HG02678 (cell line): ENCODE data around the gene CD300LD.

Experiments used
- ATAC-seq: cut with Tn5 transposase; IDR thresholded peaks from one replicate; pipeline ENCODE4 v1.9.1; 2021; ENCODE audit warnings: mild to moderate bottlenecking, moderate library complexity; ENCODE audit not compliant: unreplicated experiment

The CD300LD gene

DNA sequence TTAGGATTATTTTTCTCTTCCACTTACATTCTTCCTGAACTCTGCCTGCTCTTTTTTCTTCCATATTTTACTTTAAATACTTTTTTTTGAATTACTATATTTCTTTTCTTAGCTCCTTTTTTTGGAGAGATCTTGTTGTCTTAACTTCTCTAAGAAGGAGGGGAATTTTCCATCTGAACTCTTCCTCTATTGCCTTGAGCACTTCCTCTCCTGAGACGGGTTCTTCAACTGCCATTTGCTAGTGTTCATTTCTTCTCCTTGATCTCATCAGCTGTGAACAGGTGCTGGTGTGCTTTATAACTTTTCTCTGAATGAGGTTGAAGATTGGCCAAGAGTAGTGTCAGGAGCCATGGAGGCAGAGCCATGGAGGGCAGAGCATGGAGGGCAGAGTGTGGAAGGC is 15.1 kb upstream of the CD300LD start:
- ATAC-seq: no peak

DNA sequence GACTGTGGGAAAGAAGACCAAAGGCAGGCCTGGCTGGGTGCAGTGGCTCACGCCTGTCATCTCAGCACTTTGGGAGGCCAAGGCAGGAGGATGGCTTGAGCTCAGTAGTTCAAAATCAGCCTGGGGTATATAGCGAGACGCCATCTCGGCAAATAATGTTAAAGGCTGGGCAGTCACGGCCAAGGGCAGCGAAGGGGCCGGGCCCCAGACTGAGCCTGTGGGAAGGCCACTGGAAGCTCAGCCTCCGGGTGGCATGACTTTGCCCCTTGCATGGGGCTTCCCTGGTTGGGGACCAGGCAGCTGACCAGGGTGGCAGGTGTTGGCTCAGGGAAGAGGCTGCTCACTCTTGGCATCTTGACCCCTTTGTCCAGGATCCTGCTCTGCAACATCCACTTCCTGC is 14.0 kb upstream of the CD300LD start:
- ATAC-seq: no peak

DNA sequence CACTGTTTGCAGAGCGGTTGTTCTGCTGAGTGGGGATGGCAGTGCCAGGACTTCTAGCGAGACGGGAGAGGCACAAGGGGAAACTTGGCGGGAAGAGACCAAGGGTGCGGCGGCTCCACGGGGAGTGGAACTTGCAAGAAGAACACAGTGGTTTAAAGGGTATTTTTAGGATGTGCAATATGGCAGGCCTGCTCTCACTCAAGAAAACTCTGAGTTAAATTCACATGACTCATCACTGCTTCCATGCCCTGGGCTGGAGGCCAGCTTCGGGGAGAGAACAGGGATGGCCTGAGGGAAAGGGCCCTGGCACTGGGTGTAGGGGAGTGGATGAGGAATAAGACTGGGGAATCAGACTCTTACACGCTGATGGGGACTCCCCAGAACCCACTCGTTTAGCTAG is 13.3 kb upstream of the CD300LD start:
- ATAC-seq: no peak

DNA sequence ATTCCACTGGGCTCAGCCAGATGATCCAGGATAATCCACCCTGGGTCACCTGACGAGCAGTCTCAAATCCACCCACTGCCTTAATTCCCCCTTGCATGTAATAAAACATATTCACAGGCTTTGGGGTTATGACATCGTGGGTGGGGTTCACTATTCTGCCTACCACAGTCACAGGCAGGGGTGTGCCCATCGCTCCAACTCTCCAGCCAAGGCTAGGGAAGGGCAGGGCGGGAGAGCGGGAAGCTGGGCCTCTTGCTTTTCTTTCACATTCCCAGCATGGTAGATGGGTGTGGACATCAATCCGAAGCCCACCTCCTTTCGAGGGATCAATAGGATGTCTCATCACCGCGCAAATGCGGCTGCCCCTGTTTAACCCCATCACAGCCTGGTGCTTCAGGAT is 12.7 kb upstream of the CD300LD start:
- no peak for ATAC-seq

DNA sequence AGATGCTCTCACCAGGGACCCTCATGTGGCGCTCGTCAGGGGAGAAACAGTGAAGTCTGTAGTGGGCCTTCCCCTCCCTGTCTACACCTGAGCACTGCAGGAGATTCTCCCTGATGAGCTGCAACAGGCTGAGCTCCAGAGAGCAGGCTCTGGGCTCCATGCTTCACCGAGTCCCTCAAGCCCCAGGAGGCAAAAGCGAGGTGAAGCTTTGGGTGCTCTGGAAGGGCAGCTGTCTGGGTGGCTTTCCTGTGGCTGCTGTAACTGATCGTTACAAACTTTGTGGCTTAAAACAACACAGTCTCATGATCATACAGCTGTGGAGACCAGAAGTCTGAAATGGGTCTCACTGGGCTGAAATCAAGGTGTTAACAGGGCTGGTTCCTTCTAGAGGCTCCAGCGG is 12.1 kb upstream of the CD300LD start:
- ATAC-seq: no peak

DNA sequence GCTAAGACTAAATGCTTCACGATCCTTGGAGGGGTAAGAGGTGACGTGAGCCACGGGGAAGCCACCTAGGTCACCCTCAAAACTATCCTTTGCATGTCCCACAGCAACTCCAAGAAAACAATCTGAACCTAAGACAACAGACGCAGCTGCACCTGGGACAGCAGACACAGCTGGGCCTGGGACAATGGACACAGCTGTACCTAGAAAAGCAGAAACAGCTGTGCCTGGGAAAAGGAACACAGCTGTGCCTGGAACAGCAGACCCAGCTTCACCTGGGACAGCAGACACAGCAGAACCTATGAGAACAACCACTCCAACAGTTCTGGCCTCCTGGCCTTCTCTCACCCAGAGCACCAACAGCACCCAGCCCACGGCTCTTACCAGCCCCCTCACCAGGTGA is 11.7 kb upstream of the CD300LD start:
- ATAC-seq: no peak

DNA sequence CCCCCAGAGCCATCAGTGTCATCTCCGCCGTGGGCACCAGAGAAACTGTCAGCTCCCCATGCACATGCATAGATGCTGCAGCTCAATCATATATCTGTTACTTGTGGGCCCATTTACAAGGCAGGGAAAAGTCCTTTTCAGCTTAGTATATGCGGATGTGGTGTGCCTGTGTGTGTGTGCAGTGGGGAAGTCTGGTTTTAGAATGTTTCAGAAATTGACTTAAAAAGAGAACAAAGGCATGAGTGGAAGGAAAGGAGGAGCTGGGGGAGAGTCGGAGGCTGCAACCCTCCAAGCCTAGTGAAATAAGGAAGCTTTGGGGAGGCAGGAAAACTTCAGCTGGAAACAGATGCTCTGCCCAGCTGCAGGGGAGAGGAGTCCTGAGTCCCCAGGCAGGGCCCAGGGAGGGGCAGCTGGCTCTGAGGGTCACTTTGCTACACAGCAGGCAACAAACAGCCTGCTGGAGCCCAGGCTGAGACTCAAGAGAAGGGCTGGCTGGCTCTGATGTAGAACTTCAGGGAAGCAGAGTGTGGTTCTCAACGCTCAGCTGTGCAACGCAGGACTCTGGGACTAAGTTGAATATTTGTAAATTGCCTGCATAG is 11.1 kb upstream of the CD300LD start:
- no peak for ATAC-seq

DNA sequence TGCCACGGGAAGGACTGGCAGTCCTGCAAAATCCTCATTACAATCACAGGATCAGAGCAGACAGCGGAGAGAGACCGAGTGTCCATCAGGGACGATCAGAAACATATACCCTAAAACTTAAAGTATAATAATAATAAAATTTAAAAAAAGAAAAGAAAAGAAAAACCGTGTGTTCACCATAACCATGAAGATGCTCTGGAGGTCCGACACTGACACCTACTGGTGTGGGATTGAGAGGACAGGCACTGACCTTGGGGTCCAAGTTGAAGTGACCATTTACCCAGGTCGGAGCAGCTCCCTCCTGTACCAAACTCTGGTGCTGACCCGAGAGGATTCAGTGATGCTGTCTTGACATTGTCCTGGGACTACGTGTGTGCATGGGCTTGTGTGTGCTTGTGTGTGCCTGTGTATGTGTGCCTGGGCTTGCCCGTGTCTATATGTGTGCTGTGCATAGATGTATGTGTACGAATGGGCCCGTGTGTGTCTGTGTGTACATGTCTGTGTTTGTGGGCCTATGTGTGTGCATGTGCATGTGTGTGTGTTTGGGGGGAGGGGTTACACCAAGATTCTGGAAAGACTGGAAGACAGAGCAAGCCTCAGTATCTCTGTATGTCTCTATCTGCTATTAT is 10.0 kb upstream of the CD300LD start:
- no peak for ATAC-seq

DNA sequence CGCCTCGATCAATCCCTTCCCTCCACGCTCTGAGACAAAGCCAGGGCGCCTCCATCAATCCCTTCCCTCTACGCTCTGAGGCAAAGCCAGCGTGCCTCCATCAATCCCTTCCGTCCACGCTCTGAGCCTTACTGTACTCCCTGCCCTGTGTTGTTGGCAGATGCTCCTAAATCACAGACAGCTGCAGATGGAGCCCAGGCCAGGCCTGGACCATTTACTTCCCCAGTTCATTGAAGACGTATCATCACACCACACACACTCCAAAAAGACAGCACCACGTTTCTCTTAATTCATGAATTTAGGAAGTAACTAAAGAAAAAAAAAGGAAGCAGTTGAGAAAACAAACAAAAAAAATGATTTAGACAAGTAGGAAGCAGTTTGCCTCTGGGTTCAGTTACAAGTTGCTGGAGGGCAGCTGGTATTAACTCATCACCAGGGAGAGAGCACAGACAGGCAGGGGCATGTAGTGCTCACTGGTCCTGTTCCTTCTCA is 7.4 kb upstream of the CD300LD start:
- ATAC-seq: no peak

DNA sequence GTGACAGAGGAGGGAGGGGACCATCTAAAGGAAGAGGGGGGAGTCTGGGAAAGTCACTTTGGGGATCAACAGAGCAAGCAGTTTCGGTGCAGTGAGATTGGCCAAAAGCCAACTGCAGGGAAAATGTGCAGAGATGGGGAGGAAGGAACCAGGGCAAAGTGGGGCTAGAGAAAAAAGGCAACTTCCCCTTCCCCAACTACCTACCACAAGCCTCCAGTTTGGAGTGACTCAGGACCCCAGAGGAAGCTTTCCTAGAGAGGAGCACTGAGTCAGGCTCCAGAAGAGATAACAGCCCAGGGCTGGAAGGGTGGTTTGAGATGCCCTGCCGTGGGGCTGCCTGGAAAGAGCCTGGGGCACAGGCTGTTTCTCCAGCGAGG is 6.9 kb upstream of the CD300LD start:
- ATAC-seq: no peak

DNA sequence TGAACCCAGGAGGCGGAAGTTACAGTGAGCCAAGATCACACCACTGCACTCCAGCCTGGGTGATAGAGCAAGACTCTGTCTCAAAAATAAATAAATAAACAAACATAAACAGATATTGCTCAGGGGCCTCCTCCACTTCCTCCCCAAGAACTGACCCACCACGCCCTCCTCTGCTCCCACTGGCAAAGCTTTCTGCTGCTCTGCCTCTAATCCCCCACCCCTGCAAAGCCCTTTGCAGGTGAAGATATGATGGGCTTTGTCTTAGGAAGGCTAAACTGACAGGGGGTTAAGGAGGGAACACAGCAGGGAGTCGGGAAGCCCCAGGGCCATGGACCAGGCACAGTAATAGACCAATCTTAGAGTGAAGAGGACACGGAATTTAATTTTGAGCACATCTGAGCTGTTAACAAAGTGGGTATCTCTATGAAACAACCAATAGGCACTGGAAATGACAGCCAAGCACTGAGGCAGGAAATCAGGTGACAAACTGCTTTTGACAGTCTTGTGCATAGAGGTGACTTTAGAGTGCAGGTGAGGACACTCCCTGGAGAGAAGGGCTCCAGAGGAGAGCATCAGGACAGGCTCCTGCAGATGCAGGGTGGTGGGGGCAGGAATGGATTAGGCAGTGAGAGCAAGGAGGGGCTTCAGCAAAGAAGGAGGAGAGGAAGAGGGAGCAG is 6.4 kb upstream of the CD300LD start:
- ATAC-seq: no peak

DNA sequence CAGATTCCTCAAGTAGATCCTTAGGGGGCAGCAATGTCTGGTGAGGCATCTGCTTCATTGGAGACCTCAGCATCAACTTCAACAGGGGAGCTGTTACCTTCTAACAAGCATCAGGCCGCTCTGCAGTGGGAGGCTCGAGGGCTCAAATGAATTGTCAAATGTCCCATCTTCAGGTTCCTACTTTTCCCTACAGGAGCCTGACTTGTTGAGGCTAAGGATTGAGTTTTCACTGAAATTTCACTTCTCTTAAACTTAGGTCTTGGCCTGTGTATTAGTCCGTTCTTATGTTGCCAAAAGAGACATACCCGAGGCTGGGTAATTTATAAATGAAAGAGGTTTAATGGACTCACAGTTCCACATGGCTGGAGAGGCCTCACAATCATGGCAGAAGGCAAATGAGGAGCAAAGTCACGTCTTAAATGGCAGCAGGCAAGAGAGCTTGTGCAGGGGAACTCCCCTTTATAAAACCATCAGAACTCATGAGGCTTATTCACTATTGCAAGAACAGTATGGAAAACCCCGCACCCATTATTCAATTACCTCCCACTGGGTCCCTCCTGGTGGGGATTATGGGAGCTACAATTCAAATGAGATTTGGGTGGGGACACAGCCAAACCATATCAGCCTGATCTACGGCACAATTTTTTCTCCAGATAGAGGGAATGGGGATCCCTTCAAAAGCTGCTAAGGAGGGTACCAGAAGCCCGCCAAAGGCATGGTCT is 5.1 kb upstream of the CD300LD start:
- no peak for ATAC-seq

DNA sequence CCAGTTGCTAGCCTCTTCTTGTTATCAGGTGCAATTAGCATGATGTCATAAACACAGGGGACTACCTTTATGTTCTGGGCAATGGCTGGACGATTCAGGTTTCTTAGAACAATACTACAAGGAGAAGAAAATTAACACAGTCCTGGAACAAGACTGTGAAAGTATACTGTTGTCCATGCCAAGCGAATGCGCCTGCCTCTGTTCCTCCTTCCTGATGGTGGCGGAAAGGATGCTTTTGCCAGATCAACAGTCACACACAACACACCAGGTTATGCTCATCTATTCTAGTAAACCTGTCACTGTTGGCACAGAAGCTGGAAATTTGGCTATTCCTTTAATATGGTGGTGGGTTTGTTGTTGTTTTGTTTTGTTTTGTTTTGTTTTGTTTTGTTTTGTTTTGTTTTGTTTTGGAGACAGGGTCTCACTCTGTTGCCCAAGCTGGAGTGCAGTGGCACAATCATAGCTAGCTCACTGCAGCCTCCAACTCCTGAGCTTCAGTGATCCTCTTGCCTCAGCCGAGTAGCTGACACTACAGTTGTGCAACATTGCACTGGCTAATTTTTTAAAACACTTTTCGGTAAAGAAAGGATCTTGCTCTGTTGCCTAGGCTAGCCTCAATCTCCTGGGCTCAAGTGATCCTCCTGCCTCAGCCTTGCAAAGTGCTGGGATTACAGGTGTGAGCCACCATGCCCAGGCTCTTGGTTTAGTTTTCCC is 3.1 kb upstream of the CD300LD start:
- no peak for ATAC-seq

DNA sequence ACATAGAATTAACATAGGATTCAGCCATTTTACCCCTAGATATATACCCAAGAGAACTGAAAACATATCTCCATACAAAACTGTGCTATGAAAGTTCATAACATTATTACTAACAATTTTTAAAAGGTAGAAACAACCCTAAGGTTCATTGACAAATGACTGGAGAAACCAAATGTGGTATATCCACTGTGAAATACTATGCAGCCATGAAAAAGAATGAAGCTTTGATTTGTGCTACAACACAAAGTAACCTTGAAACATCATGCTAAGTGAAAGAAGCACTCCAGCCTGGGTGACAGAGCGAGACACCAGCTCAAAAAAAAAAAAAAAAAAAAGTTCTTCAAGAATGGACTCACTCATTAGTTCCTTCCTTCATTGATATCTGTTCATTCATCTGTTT is 580 bp downstream of the CD300LD start:
- no peak for ATAC-seq

DNA sequence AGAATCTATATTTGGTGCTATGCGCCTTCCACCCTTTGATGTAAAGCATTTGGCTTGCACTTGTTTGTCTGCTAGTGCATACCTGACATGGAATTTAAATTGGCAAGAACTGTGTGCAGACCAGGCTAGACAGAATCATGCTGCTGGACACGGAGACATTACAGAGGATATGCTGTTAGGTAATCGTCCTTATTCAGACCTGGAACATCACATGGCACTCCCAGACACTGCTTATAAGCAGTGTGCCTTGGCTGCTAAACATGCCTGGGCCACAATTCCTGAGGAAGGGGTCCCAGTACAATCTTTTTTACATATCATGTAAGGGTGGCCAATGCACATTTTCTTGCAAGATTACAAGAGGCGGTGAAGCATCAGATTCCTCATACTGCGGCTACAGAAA is 6.4 kb downstream of the CD300LD start:
- ATAC-seq: no peak

DNA sequence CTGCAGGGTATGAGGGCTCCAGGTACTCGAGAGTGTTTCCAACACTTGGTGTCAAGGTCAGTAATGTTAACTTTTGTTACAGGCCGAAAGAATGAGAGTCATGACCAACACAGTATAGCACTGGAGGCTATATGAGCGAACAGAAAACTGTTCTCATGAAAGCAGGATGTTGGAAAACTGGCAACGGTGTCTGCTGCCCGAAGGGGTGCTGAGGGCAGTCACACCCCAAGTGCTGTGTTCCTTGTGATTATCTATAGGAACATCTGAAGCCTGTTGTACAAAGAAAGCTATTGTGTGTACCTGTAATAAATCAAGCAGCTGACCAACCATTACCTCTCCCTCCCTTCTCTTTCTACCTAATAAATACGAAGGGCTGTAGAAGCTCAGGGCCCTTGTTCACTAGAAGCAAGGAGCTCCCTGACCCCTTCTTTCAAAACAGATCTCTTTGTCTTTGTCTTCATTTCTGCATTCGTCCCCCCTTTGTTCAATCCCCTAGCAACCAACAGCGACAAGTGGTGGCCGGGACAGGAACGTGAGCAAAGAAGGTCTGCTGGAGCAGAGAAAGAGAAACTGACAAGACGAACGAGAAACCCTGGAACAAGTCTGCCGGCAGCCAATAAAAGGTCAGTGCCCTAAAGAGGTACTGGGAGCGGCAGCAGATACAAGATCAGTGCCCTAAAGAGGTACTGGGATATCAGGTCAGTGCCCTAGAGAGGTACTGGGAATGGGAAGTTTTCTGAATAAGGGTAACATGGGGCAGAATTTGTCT is 7.6 kb downstream of the CD300LD start:
- no peak for ATAC-seq

DNA sequence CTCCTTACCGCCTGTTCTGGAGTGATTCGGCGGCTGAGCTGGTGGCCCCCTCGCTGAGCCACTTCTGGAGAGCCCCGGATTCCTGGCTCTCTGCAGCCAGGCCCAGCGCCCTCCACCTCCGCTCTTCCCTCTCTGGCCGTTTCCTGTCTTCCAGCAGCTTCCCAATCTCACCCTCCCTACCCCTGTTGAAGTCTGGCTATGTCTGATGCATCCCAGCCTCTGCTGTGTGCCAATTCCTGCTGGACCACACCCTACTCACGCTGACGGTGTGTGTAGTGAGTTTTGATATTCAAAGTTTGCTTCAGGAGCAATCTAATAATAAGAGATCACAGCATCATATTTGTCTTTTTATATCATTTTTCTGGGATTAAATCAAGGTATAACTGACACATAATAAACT is 9.4 kb downstream of the CD300LD start:
- no peak for ATAC-seq

DNA sequence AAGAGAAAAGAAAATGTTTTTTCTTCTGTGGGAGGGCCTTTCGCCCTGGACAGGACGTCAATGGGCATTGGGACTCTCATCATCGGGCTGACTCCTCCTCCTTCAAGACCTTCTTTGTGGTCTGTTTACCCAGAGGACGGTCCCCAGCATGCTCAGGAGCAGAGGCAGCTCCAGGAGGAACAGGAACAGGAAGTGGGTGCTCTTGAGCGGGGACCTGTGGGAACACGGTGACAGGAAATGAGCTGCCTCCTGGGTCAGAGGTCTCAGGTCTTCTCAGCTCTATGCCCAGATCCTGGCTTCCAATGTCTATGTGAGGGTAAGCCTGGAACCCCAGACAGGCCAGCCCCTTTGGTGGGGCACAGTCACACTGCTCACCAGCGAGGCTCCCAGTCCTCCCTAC is 12.2 kb downstream of the CD300LD start:
- no peak for ATAC-seq

DNA sequence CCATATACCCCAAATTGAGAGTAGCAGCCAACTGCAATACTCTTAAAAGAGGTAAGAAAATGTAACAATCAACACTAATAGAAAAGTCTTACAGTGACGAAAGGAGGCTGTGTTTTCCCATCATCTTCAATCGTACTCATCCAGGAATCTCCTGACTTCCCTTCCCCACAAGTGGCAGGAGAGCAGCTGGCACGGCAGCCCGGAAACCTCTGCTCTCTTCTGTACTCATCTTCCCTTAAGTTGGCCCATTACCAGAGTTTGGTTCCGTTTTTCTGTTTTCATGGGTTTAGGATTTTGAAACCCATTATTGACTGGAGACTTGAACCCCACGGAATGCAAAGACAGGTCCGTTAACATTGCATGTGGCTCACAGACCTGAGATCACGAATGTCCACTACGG is 13.1 kb downstream of the CD300LD start:
- ATAC-seq: no peak

DNA sequence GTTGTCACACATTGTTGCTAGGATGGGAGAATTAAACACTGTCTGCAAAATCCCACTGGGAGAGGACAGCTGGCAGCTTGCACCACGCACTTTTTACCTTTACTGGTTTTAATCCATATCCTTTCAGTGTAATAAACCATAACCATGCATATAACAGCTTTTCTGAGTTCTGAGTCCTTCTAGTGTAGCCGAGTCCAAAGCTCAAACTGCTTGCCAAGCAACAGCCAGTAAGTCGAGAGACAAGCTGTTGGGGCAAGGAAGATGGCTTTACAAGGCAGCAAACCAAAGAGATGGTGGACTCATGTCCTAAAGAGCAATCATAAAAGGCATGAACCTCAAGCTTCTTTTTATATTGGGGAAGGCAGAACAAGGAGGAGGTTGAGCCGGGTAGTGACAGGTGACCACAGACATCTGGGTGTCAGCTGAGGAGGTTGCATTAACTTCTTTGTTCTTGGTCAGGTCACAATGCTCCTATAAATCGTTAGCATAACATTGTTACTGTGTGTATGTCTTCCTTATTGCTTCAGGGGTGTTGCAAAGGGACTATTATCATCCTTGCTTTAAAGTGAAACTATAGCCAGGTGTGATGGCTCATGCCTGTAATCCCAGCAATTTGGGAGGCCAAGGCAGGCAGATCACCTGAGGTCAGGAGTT is 17.5 kb downstream of the CD300LD start:
- no peak for ATAC-seq
